AG04449 (cell line): ENCODE data around the gene SPATA19.

ENCODE experiments used
- CTCF ChIA-PET: fragments of 350-600 bp; formaldehyde crosslinking; extraction: SDS; loops from one replicate; lab custom pipeline; 2021; ENCODE audit warnings: antibody characterized with exemption; lab: Yijun Ruan, JAX
- POLR2A ChIA-PET: fragments of 400-600, 350-600 bp; formaldehyde crosslinking; extraction: SDS; loops from one replicate; lab custom pipeline; 2020; ENCODE audit warnings: antibody characterized with exemption, inconsistent platforms; lab: Yijun Ruan, JAX
- DNase-seq: peaks from one replicate; pipeline ENCODE4 v3.0.0-alpha.2; 2010; ENCODE audit warnings: low read depth, low spot score
- H3K4me3 ChIP-seq: 2 replicates; pipeline ENCODE4 v1.5.1; 2011; ENCODE audit warnings: low read depth, mild to moderate bottlenecking, control low read depth, low read length
- TF ChIP-seq, protein P1 (sequence below): IDR thresholded peaks from one replicate; pipeline ENCODE4 v1.5.1; 2011; ENCODE audit warnings: mild to moderate bottlenecking, moderate library complexity, low read length, control low read depth, inconsistent platforms; ENCODE audit not compliant: insufficient read depth; ENCODE audit errors: missing control alignments

Gene SPATA19

DNA sequence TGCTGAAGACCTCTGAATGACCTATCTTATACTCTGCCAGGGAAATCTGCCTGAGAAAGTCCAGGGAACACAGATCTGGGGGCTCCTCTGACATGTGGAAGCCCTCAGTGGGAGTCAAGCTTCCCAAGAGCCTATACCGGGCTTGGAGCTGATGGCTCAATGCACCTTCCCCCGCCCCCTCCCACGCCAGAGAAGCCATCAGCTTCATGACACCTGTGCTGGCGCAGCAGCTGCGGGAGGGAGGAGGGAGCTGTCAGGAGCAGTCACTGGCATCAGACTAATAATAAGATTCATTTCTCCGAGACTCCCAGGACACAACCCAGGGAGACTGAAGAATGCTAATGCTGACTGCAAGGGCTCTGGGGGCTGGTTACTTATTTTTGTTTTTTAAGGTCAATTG, 47.8 kb downstream of the SPATA19 start:
- no peak for DNase-seq
- ChIA-PET POLR2A (no interaction called here), CTCF (no interaction called here)
- TF ChIP-seq, protein P1, sequence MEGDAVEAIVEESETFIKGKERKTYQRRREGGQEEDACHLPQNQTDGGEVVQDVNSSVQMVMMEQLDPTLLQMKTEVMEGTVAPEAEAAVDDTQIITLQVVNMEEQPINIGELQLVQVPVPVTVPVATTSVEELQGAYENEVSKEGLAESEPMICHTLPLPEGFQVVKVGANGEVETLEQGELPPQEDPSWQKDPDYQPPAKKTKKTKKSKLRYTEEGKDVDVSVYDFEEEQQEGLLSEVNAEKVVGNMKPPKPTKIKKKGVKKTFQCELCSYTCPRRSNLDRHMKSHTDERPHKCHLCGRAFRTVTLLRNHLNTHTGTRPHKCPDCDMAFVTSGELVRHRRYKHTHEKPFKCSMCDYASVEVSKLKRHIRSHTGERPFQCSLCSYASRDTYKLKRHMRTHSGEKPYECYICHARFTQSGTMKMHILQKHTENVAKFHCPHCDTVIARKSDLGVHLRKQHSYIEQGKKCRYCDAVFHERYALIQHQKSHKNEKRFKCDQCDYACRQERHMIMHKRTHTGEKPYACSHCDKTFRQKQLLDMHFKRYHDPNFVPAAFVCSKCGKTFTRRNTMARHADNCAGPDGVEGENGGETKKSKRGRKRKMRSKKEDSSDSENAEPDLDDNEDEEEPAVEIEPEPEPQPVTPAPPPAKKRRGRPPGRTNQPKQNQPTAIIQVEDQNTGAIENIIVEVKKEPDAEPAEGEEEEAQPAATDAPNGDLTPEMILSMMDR = no peak
- H3K4me3 ChIP-seq = no peak overlapping the region

DNA sequence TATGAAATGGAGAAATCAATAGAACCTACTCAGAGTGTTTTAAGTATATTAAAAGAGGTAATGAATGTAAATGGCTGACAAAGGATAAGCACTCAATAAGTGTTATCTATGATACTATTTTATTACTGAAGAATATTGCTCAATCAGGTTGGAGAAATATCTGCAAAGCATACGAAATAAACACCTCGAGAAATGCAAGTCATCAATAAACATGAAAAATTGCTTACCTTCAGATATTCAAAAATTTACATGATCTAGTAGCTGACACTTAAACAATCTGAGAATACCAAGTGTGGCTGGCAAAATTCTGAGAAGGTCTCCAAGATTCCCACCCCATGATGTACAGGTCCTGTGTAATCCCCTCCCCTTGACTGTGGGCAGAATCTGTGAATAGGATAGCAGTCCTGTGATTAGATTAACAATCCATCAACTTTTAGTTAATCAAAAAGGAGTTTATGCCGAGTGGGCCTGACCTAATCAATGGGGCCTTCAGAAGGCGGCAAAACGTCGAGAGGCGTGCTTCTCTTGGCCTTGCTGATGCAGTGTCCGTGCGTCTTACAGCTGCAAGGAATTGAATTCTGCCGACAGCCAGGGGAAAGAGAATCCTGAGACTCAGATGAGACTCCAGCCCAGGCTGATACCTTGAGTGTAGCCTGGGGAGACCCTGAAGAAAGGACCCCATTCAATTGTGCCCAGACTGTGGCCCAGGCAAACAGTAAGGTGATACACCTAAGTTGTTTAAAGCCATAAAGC, 49.1 kb downstream of the SPATA19 start:
- CTCF ChIA-PET = no interaction called here
- no peak for DNase-seq
- POLR2A ChIA-PET = no interaction called here
- H3K4me3 ChIP-seq = no peak overlapping the region
- TF ChIP-seq, protein P1 = no peak

DNA sequence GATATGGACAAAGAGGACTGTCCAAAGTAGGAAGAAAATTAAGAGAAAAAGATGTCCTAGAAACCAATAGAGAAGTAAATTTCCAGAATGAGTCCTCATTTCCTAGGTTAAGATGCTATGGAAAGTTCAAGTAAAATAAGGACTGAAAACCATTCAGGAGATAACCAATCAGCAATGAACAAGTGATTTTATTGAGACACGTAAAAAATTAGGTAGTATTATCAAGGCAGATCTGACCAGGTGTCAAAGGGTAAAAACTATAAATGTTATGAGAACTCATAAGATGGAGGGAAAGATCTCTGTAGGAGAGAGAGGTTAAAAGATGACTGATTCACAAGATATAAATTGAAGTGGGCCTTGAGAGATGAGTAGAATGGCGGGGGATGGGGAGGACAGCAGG, 50.2 kb downstream of the SPATA19 start:
- TF ChIP-seq, protein P1 = no peak

DNA sequence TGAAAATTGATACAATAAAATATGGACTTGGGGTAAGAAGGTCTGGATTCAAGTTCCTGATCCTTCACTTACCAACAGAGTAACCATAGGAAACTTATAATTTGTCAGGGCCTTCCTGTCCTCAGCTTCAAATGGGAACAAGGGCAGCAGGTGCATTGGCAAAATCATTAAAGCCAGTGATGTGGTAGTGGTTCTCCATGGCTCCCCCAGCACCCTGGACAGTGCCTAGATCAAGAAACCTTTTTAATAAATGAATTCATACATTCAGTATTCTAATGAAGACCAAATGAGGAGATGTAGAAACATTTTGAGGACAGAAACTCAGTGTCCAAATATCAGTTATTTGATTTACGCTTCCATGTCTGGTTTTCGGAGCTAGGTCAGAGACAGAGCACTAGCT, 51.1 kb downstream of the SPATA19 start:
- no peak for DNase-seq
- TF ChIP-seq, protein P1 = no peak
- H3K4me3 ChIP-seq = no peak overlapping the region
- ChIA-PET POLR2A (no interaction called here), CTCF (no interaction called here)

More for the DNA sequence above, 50.2 kb downstream of the SPATA19 start:
- no peak for DNase-seq
- POLR2A ChIA-PET = no interaction called here
- no peak overlapping the region for H3K4me3 ChIP-seq
- CTCF ChIA-PET = no interaction called here

DNA sequence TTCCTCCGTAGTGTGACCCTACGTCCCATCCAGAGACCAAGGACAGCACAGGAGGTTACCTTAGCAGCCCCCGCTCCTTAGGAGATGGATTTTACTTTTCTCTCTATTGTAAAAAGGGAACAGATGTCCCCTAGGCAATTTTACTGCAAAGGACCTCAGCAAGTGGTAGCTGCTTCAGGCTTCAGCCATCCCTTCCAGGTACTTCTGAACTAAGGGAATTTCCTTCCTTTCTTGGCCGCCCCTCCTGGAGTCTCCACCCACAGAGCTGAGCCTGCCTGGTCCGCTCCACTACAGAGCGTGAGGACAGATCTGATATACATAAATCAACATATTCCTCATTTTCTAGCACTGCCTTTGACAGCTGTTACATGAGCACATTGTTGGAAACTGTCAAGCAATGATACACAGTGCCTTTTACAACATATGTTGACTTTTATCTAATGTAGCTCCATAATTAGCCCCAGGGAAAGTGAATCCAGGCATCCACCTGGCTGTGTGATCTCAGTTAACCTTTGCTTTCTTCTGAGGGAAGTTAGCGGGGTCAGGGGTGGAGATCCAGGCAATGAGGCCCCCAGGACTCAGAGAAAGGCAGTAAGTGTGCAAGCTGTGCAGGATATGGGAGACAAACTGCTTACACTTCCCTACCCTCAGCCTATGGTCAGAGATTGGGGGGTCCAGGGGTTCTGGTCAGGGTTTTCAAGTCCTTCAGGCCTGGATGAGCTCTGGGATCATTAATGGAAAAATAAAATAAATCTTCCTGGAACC, 51.9 kb downstream of the SPATA19 start:
- POLR2A ChIA-PET = no interaction called here
- CTCF ChIA-PET = no interaction called here
- TF ChIP-seq, protein P1 = no peak
- DNase-seq = no peak
- no peak overlapping the region for H3K4me3 ChIP-seq

DNA sequence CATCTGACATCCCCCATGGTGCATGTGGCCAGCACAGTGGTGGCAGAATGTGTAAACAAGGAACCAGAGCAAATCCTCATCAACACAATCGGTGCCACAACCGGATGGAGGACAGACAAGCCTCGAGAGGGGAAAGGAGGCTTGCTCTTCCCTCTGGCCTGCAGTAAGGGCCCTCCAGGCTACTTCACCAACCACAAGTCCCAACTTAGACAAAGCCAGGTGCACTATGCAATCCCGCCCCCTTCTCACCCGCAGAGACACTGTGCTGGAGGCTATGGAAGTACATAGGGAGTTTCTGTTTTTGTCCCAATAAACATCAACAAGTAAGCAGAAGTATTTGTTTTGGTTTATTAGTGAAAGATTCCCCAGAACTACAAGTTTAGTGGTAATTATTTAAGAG, 54.3 kb downstream of the SPATA19 start:
- ChIA-PET POLR2A (no interaction called here), CTCF (no interaction called here)

More for the DNA sequence above, 54.3 kb downstream of the SPATA19 start:
- TF ChIP-seq, protein P1 = no peak
- DNase-seq = no peak
- H3K4me3 ChIP-seq = no peak overlapping the region
